GM10266 (cell line): ENCODE measurements around the gene PTMS.
A peak's percentile ranks its signal among the peaks of the same experiment; 100 is the strongest.

Source experiments
- DNase-seq: peaks from one replicate; pipeline ENCODE4 v3.0.0; 2012; ENCODE audit errors: extremely low spot score
- TF ChIP-seq, protein P1 (sequence below): IDR thresholded peaks from 2 replicates; pipeline ENCODE4 v1.5.1; 2012; ENCODE audit warnings: mild to moderate bottlenecking, low read depth; ENCODE audit not compliant: control insufficient read depth, insufficient read depth; ENCODE audit errors: missing control alignments

The PTMS gene

GRCh38 chr12:6745741-6746525 lies 20.2 kb upstream of the PTMS start:
- peak; percentile 55 for DNase-seq
- TF ChIP-seq, protein P1, sequence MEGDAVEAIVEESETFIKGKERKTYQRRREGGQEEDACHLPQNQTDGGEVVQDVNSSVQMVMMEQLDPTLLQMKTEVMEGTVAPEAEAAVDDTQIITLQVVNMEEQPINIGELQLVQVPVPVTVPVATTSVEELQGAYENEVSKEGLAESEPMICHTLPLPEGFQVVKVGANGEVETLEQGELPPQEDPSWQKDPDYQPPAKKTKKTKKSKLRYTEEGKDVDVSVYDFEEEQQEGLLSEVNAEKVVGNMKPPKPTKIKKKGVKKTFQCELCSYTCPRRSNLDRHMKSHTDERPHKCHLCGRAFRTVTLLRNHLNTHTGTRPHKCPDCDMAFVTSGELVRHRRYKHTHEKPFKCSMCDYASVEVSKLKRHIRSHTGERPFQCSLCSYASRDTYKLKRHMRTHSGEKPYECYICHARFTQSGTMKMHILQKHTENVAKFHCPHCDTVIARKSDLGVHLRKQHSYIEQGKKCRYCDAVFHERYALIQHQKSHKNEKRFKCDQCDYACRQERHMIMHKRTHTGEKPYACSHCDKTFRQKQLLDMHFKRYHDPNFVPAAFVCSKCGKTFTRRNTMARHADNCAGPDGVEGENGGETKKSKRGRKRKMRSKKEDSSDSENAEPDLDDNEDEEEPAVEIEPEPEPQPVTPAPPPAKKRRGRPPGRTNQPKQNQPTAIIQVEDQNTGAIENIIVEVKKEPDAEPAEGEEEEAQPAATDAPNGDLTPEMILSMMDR: no peak

DNA sequence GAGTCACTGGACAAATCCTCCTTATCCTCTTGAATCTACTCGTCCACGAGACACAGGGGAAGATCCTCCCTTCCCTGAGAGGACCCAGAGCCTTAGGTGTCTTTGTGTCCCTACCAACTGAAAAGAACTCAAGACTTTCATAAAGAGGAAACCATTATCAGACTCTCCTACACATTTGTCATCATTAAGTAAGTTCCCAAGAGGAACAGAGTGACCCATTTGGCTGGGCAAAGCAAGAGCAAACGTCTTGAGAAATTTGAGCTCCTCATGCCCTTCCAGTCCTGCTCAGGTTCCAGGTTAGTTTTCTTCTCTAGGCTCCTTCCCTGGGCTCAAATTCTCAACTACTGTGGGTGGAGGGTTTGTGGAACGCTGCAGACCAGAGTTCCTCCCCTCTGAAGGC lies 18.9 kb upstream of the PTMS start:
- no peak for DNase-seq
- TF ChIP-seq, protein P1: no peak

DNA sequence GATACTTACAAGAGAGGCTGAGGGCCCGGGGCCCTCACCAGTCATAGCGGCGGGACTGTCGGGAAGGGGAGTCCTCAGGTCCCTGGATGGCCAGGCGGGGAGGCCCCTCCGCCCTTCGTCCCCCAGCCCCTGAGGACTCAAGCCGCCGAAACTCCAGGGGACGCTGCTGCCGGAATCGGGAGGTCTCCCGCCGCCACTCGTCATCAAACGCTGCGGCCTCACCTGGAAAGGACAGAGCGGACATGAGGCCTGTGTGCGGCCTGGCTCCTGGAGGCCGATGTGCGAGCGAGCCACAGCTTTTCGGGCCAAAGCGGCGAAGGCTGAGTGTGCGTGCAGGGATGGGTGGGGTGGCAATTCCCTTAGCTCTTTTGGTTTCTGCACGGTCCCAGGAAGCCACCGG lies 17.4 kb upstream of the PTMS start:
- TF ChIP-seq, protein P1: no peak
- no peak for DNase-seq

DNA sequence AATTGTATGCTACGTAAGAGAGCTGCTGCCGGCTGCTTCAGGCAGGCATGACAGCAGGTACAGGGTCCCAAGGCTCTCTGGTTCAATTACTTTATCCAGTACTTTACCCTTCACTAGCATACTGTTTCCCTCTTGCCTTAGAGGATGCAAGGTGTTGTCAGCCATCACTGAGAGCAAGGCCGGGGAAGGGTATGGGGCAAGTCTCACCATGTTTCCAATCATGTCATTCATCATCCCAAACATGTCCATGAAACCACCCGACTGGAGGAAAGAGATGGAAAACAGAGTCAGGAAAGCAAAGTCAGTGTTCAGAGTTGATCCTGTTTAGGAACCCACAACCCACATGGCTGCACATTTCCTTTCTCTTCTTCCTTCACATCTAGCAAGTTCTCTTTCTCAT lies 15.7 kb upstream of the PTMS start:
- DNase-seq: no peak

DNA sequence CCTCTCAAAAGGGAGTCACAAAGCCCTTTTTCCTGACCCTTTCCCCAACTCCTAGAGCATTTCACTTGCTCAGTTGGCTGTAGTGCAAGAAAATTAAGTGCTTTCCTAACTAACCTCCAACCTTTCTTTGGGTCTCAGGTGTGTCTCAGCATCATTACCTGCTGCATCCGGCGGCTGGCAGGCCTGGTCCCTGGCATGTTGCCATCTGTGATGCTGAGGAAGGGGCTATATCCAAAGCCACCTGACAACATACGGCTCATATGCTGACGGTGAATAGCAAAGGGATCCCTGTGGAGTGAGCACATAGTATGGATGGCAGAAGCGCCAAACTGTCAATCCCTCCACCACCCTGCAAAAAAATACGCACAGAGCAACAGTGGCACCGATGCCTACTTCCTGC lies 14.4 kb upstream of the PTMS start:
- TF ChIP-seq, protein P1: no peak
- no peak for DNase-seq

More for the DNA sequence above, 15.7 kb upstream of the PTMS start:
- TF ChIP-seq, protein P1: no peak

GRCh38 chr12:6752167-6752920 lies 13.8 kb upstream of the PTMS start:
- DNase-seq: no peak
- TF ChIP-seq, protein P1: no peak
